ENCODE measurements around the gene GNS. TPM values are rescaled to one million over a fixed set of nuclear protein-coding genes. Genes with fewer than 3 reads are reported as not detected.

GNS gene
- total RNA-seq: 60.9 and 61.9 TPM in 2 replicates

GRCh38 chr12:64759035-64759894 lies at the start of gene GNS:
Gene GNS (minus strand): TSS chr12:64759406. CDS start chr12:64759276, 130 bp downstream.

Other genes with a start within 250 kb of the GNS start
- 9.2 and 9.8 TPM in 2 replicates for gene RASSF3, start 148.9 kb downstream of the GNS start, total RNA-seq
- gene TBC1D30, start 65.2 kb upstream of the GNS start, total RNA-seq: 0.34 and 0.45 TPM in 2 replicates